GM19099 (cell line): ENCODE data around the gene AK3.
A peak's percentile ranks its signal among the peaks of the same experiment; 100 is the strongest.

Experiments used
- POLR2A ChIP-seq: IDR thresholded peaks from 3 replicates; pipeline ENCODE4 v1.6.1; 2011; ENCODE audit warnings: low read depth; ENCODE audit not compliant: insufficient read length; ENCODE audit errors: extremely low read depth

Gene AK3

DNA sequence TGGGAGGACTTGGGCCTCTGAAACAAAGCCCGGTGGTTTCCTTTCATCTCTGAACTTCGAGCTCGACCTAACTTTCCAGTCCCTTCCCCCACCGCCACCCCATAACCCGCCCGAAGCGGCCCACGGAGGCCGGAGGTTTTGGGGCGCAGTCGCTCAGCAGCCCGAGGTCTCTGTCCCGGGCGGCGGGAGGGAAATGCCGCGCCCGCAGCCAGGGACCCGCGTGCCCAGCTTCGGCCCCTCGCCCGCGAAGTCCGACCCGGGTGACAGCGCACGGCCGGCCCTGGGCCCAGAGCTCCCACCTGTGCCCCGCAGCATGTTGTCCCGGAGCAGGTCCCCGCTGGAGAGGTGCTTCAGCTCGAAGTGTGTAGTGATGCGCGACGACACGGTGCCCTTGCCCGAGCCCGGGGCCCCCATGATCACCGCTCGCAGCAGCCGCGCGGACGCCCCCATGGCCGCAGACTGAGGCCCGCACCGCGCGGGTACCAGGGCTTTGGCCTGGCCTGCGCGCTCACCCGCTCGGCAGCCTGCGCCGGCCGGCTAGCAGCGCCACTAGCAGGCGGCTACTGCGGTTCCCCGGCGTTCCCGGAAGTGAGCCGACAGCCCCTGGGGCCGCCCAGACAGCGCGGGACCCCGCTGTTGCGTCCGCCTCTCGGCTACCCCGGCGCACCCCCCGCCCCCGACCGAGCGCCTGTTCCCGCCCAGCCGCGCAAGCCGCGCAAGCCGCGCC is at the start of gene AK3:
TSS of gene AK3 (minus strand) at position 565 of the 727 bp plus-strand sequence. CDS start at position 450, 115 bp downstream.
- TF ChIP-seq POLR2A, result peak; percentile 96

DNA sequence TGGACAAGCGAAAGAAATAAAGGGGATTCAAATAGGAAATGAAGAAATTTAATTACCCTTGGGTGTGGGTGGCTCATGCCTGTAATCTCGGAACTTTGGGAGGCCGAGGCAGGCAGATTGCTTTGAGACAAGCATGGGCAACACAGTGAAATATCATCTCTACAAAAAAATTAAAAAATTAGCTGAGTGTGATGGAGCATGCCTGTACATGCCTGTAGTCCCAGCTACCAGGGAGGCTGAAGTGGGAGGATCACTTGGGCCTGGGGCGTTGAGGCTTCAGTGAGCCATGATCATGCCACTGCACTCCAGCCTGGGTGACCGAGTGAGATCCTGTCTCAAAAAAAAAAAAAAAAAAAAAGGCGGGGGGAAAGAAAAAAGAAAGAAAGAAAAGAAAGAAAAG is 47.7 kb upstream of the AK3 start:
- no peak for TF ChIP-seq POLR2A

DNA sequence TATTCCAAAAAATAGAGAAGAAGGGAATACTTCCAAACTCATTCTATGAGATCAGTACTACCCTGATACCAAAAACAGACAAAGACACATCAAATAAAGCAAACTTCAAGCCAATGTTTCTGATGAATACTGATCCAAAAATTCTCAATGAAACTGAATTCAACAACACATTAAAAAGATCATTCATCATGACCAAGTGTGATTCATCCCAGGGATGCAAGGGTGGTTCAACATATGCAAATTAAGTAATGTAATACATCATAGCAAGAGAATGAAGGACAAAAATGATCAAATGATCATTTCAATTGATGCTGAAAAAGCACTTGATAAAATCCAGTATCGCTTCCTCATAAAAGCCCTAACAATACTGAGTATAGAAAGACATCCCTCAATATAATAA is 46.9 kb upstream of the AK3 start:
- no peak for TF ChIP-seq POLR2A

DNA sequence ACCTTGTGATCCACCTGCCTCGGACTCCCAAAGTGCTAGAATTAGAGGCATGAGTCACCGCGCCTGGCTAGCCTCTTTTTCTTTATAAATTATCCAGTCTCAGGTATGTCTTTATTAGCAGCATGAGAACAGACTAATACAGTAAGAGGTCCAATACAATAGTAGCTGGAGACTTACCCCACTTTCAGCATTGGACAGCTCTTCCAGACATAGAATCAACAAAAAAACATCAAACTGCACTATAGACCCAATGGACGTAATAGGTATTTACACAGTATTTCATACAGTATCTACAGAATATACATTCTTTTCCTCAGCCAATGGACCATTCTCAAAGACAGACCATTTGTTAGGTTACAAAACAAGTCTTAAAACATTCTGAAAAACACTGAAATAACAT is 45.6 kb upstream of the AK3 start:
- no peak for TF ChIP-seq POLR2A

DNA sequence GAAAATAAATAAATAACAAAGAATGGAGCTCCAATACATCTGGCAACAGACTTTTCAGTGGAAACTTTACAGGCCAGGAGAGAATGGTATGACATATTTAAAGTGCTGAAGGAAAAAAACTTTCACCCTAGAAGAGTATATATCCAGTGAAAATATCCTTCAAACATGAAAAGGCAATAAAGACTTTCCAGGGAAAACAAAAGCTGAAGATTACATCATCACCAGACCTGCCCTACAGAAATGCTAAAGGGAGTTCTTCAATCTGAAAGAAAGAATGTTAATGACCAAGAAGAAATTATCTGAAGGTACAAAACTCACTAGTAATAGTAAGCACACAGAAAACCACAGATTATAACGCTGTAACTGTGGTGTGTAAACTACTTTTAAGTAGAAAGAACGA is 43.4 kb upstream of the AK3 start:
- no peak for TF ChIP-seq POLR2A

DNA sequence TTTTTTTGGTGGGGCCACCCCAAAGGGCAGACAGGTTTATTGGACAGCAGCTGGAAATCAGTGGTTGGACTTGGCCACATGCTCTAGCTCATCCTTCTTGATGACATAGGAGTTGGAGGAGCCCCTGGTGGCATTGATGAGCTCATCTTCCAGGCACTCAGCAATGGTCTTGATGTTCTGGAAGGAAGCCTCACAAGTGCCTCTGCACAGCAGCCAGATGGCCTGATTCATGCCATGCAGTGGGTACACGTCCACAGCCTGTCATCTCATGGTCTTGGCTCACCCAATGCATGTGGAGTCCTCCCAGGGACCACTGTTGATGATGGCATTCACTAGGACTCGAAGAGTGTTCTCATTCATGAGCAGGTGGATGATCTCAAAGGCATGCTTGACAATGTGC is 40.4 kb upstream of the AK3 start:
- no peak for TF ChIP-seq POLR2A

DNA sequence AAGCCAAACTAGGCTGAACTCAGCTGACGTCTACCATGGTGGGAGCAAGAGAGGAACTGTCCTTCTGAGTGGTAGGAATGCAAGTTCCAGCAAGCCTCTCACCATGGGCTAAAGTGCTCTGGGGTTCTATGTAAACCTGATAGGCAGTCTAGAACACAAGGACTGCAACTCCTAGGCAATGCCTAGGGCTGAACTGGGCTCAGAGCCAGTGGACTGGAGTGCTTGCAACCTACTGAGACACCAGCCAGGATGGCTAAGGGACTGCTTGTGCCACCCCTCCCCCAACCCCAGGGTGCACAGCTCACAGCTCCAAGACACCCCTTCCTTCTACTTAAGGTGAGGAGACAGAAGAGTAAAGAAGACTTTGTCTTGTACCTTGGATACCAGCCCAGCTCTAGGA is 39.6 kb upstream of the AK3 start:
- TF ChIP-seq POLR2A, result no peak

DNA sequence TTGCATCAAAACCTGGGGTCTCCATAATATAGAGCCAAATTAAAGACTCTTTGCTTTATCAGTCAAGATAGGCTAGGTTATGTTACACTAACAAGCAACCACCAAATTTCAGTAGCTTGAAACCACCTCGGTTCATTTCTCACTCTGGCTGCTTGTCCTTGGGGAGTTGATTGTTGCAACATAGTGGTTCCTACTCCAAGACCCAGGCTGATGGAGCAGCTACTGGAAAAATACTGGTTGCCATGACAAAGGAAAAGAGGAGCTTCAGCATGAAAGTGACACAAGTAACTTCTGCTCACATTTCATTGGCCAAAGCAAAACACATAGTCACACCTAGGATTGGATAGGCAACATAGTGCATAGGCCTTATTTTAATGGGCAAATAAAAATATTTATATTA is 33.2 kb upstream of the AK3 start:
- TF ChIP-seq POLR2A, result no peak

DNA sequence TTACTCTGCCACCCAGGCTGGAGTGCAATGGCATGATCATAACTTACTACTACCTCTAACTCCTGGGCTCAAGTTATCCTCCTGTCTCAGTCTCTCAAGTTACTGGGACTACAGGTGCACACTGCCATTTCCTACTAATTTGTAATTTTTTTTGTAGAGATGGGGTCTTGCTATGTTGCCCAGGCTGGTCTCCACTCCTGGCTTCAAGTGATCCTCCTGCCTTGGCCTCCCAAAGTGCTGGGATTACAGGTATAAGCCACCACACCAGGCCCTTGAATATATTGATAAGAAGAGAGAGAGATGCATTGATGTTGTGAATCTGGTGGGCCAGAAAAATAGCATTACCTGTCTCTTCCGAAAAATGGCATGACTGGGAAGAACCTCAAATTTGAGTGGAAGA is 30.8 kb upstream of the AK3 start:
- no peak for TF ChIP-seq POLR2A

DNA sequence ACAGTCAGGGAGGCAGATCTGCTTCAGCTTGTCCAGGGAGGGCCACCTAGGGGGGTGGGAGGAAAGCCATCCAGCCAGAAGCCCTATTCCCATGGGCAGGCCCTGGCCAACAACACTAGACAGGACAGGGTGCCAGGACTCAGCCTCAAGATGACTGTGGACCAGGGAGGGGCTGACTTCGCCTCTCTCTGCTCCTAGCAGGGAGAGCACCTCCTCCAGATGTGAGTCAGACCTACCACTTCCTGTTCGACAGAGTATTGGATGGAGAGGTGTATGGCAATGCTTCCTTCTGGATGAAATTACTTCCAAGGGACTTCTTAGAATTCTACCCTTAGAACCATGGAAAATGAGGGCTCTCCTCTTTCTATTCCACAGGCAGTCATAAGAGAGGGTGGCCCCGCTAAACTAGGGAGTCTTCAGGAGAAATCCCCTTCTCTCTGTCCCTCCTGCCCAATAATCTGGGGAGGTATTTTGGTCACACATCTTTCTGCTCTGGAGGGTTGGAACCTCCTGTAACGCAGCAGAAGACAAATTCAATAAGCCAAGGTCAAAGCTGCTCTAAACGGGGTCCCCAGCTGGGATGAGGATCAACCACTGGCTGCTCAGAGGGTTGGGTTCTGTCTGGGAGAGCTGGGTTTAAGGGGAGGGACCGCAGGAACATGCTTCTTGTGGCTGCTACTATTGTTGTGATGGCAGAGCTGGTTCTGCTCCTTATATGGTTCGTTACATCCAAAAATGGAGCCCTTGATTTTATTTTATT is 28.5 kb upstream of the AK3 start:
- TF ChIP-seq POLR2A, result no peak

DNA sequence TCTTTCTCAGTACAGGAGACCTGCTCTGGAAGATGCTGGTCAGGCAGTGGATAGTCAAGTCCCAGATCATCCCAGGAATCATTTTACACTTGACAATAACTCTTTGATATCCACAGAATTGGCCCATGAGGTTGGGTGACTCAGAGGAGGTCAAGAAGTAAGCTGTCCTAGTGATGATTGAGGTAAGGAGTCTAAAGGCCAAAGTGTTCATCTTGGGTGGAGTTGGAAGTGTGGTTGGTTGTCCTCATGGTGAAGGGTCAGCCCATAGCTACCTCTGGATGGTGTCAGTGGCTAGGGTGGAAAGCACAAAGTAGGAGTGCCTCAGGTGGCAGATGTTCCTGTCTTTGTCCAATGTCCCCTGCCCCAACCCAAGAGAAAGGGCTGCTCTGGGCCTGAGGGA is 27.7 kb upstream of the AK3 start:
- no peak for TF ChIP-seq POLR2A

DNA sequence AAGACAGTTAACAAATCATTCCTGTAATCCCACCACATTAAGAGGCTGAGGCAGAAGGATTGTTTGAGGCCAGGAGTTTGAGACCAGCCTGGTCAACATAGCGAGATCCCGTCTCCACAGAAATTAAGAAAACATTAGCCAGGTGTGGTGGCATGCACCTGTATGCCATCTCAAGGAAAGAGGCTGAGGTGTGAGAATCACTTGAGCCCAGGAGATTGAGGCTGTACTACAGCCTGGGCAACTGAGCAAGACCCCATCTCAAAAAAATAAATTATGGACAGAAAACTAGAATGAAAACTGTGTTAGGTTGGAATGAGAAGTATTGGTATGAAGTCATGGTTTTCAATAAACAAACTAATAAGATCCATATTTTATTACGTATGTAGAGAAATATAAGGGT is 23.0 kb upstream of the AK3 start:
- no peak for TF ChIP-seq POLR2A

DNA sequence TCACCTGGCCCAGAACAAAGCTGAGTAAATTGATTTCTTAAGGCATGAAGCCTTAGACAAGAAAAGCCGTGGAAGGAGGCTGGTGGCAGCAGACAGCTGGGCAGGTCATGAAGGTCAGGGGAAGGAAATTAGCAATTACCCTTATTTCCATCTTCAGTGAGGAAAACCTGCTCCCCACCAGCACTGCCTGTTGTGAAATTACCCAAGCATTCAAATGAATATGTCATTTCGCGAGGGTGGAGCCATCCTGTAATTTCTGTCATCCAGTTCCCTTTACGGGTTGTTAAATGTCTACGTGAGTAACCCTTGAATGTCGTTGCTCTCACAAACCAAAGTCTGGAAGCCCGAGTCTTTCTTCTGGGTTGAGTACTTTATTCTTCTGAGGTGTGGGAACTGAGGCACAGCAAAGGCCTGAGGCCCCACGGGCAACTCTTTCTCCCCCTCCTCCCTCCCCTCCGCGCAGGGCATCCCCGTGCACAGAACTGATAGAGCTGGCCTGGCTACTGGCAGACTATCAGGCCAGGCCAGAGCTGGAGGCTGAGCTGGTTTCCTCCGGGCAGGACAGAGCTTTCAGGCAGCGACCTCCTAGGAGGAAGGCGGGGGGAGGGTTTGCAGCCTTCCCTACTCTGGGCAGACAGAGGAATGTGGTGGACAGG is 22.0 kb upstream of the AK3 start:
- TF ChIP-seq POLR2A, result no peak

DNA sequence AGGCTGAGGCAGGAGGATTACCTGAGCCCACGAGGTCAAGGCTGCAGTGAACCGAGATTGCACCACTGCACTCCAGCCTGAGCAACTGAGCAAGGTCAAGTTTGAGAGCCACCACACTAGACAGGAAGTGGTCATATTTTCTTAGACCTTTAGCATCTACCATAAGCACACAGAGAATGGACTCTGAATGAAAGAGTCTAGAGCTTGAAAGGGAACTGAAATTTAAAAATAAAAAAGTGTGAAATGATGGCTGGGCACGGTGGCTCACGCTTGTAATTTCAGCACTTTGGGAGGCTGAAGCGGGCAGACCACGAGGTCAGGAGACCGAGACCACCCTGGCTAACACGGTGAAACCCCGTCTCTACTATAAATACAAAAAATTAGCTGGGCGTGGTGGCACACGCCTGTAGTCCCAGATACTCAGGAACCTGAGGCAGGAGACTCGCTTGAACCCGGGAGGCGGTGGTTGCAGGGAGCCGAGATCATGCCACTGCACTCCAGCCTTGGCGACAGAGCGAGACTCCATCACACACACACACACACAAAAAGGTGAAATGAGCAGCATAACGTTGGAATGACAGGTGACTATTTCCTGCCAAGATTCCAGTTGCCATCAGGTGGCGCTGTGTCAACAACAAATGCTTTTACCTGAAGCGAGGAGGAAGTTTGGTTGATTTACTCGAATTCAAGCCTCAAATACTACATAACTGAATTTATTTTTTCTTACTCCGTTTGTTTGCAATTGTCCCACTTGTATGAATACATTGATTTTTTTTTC is 21.3 kb upstream of the AK3 start:
- TF ChIP-seq POLR2A, result no peak

DNA sequence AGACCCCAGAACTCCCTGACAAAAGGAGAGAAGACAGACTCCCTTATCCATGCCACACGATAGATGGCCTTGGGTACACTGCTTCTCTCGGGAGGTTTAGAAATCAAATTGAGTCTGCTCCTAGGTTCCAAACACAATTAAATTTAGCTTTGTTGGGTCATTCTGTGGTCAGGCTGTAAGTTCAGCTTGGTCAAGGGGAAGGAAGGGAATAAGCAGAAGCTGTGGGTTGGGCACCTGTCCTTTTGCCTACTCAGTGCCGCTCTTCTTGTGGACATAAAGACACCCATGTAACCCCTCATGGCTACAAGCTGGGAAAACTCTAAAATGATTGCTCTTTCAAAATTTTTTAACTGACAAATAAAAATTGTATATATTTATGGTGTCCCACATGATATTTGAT is 19.1 kb upstream of the AK3 start:
- TF ChIP-seq POLR2A, result no peak
